HepG2 (cell line): ENCODE results near the gene ZNF30. TPM values are rescaled to one million over a fixed set of nuclear protein-coding genes. Genes with fewer than 3 reads are reported as not detected.

Experiments used
- ATAC-seq: fragments of 200-7000 bp; cut with Tn5 transposase; 3 replicates; pipeline ENCODE4 v1.9.1; 2020; ENCODE audit warnings: mild to moderate bottlenecking, moderate library complexity
- BruUV-seq: library from RNA; stranded (reverse); fragments of 400-500 nt; replicated peaks from 2 replicates; lab custom pipeline; 2021; lab: Mats Ljungman, UMichigan
- CTCF ChIA-PET: fragments of 300-600 bp; formaldehyde crosslinking; extraction: SDS; loops from one replicate; lab custom pipeline; 2021; ENCODE audit warnings: low total read pairs, inconsistent platforms, low intra/inter-chr PET ratio; lab: Yijun Ruan, JAX
- POLR2A ChIA-PET: fragments of 350-600 bp; sonication (Branson Sonifier 250); formaldehyde crosslinking; loops from one replicate; lab custom pipeline; 2020; ENCODE audit warnings: antibody characterized with exemption, inconsistent platforms; lab: Yijun Ruan, JAX
- DNase-seq: peaks from one replicate; pipeline ENCODE4 v3.0.0-alpha.2; 2015; ENCODE audit warnings: low spot score
- FAIRE-seq: peaks from 3 replicates; lab custom pipeline; 2011; peaks lifted over from hg19 to GRCh38; lab: Jason Lieb, UNC
- H2AFZ ChIP-seq: one replicate; pipeline ENCODE4 v1.6.1; 2011; ENCODE audit warnings: low read length, inconsistent platforms
- H3K27ac ChIP-seq: fragments of 300-600 bp; 3 replicates; pipeline ENCODE4 v1.8.0; 2011; ENCODE audit warnings: mixed run types, mild to moderate bottlenecking, mixed read lengths, low read length, inconsistent platforms; ENCODE audit not compliant: insufficient read depth; ENCODE audit errors: extremely low read length
- H3K27me3 ChIP-seq, 2 experiments: fragments of 200-600 bp in 1 of 2; 2 replicates in 1 of 2; 3 replicates in 1 of 2; pipeline versions ENCODE4 v1.6.0 to v1.8.0; 2011; ENCODE audit warnings: low read length in 2 of 2, mild to moderate bottlenecking in 2 of 2, moderate library complexity in 2 of 2, inconsistent platforms in 1 of 2; ENCODE audit not compliant: insufficient read depth in 2 of 2, control insufficient read depth in 1 of 2
- H3K36me3 ChIP-seq, 2 experiments: fragments of 200-600 bp in 1 of 2; replicated peaks in 1 of 2; 2 replicates in 1 of 2; 3 replicates in 1 of 2; pipeline versions ENCODE4 v1.5.1 to v1.8.0; 2011; ENCODE audit warnings: low read length in 2 of 2, inconsistent platforms in 1 of 2; ENCODE audit not compliant: insufficient read depth in 2 of 2, control insufficient read depth in 1 of 2
- H3K4me1 ChIP-seq: 2 replicates; pipeline ENCODE4 v1.5.1; 2012; ENCODE audit warnings: low read length, inconsistent platforms; ENCODE audit not compliant: insufficient read depth
- H3K4me2 ChIP-seq: 2 replicates; pipeline ENCODE4 v1.6.0; 2011; ENCODE audit warnings: low read depth, low read length, inconsistent platforms
- H3K4me3 ChIP-seq, 3 experiments: fragments of 200-600 bp in 1 of 3; sonication (generic), shearing (Covaris generic) in 1 of 3; replicated peaks in 1 of 3; 2 replicates each; pipeline ENCODE4 v1.5.1; 2011 to 2016; ENCODE audit warnings: low read length in 3 of 3, inconsistent platforms in 2 of 3, low read depth in 2 of 3, mild to moderate bottlenecking in 2 of 3, control low read depth in 1 of 3, mixed read lengths in 1 of 3; ENCODE audit not compliant: insufficient read depth in 1 of 3
- H3K79me2 ChIP-seq: one replicate; pipeline ENCODE4 v1.6.1; 2011; ENCODE audit warnings: low read length, inconsistent platforms; ENCODE audit not compliant: insufficient read depth
- H3K9ac ChIP-seq: 2 replicates; pipeline ENCODE4 v1.6.0; 2011; ENCODE audit warnings: mild to moderate bottlenecking, low read depth, low read length, inconsistent platforms; ENCODE audit not compliant: insufficient read depth
- H3K9me3 ChIP-seq: 2 replicates; pipeline ENCODE4 v1.5.1; 2012; ENCODE audit warnings: mild to moderate bottlenecking, low read length
- H4K20me1 ChIP-seq: 2 replicates; pipeline ENCODE4 v1.6.0; 2011; ENCODE audit warnings: inconsistent platforms, mild to moderate bottlenecking, low read length, moderate library complexity; ENCODE audit not compliant: insufficient read depth
- ARHGAP35 ChIP-seq: sonication (generic); formaldehyde crosslinking; IDR thresholded peaks from 2 replicates; pipeline ENCODE4 v1.9.0; 2022; ENCODE audit warnings: mild to moderate bottlenecking, inconsistent platforms, moderate library complexity, missing genetic modification reagents, borderline replicate concordance
- CREB3 ChIP-seq: sonication (generic); formaldehyde crosslinking; IDR thresholded peaks from 2 replicates; pipeline ENCODE4 v1.5.0; 2020; ENCODE audit warnings: missing genetic modification reagents
- GATAD2A ChIP-seq: IDR thresholded peaks from 2 replicates; pipeline ENCODE4 v1.6.1; 2016
- HCFC1 ChIP-seq: fragments of 150-350 bp; IDR thresholded peaks from 2 replicates; pipeline ENCODE4 v1.6.1; 2014; ENCODE audit warnings: low read depth, low read length
- KIAA2018 ChIP-seq: sonication (generic); formaldehyde crosslinking; IDR thresholded peaks from 2 replicates; pipeline ENCODE4 v1.5.0; 2020; ENCODE audit warnings: mild to moderate bottlenecking, missing genetic modification reagents, borderline replicate concordance
- NRL ChIP-seq: sonication (generic); formaldehyde crosslinking; IDR thresholded peaks from 2 replicates; pipeline ENCODE4 v1.5.0; 2020; ENCODE audit warnings: missing genetic modification reagents, mild to moderate bottlenecking, moderate library complexity, borderline replicate concordance
- PITX1 ChIP-seq: sonication (generic); formaldehyde crosslinking; IDR thresholded peaks from 2 replicates; pipeline ENCODE4 v1.5.1; 2020; ENCODE audit warnings: mild to moderate bottlenecking, missing genetic modification reagents
- POLR2A ChIP-seq, 2 experiments: IDR thresholded peaks; 2 replicates each; pipeline ENCODE4 v1.6.1; 2011; ENCODE audit warnings: low read depth in 2 of 2, low read length in 2 of 2, mild to moderate bottlenecking in 1 of 2, moderate library complexity in 1 of 2; ENCODE audit not compliant: insufficient read depth in 1 of 2
- ZMAT5 ChIP-seq: sonication (generic); formaldehyde crosslinking; IDR thresholded peaks from 2 replicates; pipeline ENCODE4 v1.5.0; 2020; ENCODE audit warnings: mild to moderate bottlenecking, low read depth, missing genetic modification reagents, borderline replicate concordance
- ZNF576 ChIP-seq: sonication (generic); formaldehyde crosslinking; IDR thresholded peaks from 2 replicates; pipeline ENCODE4 v1.4.0; 2020; ENCODE audit warnings: mild to moderate bottlenecking, missing genetic modification reagents
- WGBS: methylation state at CpG from one replicate; pipeline ENCODE4 v1.1.6; 2017; ENCODE audit warnings: low lambda C conversion rate; 5-methylcytosine and 5-hydroxymethylcytosine counted together
- in situ Hi-C: cut with HindIII; loops from 2 replicates; pipeline ENCODE4 v1.10.0; 2017; ENCODE audit warnings: low pct_unique_long_range_greater_than_20kb; ENCODE audit not compliant: extremely low pct_ligation_motif_present
- intact Hi-C: fragments of 100-400 bp; cut with micrococcal nuclease; formaldehyde crosslinking; loops from one replicate; pipeline ENCODE4 v1.10.0; 2022; ENCODE audit not compliant: unreplicated experiment
- polyA plus RNA-seq, 8 experiments: library from polyadenylated mRNA; depleted of rRNA in 3 of 8; stranded (reverse) in 7 of 8; unstranded in 1 of 8; fragments of >200 nt; fragmentation: Illumina TruSeq in 4 of 8; extraction: Trizol in 4 of 8; gene quantifications; 2 replicates each; pipeline versions ENCODE4 v1.2.1 to v1.2.3, GENCODE V29; 2011 to 2016; ENCODE audit warnings: low read depth in 4 of 8, missing spikeins in 1 of 8, mixed read lengths in 1 of 8; ENCODE audit not compliant: insufficient read depth in 1 of 8
- total RNA-seq, 5 experiments: library from RNA; depleted of rRNA; stranded (reverse); fragments of >200 nt; fragmentation: Illumina TruSeq; extraction: Trizol; gene quantifications; 2 replicates each; pipeline ENCODE4 v1.2.3, GENCODE V29; 2016; ENCODE audit warnings: low read depth in 1 of 5

ZNF30 gene
- total and polyA plus RNA-seq, 2 of the 13 experiments (the other 11 are each of a cell fraction or from before 2014, with no cell fraction given), result 2.3 to 4.4 TPM

- no peaks in the 10 kb centered on the region for H3K36me3 ChIP-seq
- in situ Hi-C loops (no loop called here), intact Hi-C loops (no loop called here)
- H4K20me1 ChIP-seq, result no peaks in the 10 kb centered on the region
- BruUV-seq, result no TSS peak
- no peak overlapping the region for H3K9ac ChIP-seq
- CTCF ChIA-PET, result no interaction called here
- H3K79me2 ChIP-seq, result peaks cover 9% of the 10 kb centered on the region
- H2AFZ ChIP-seq, result no peak overlapping the region
- H3K4me2 ChIP-seq, result no peak overlapping the region
- 8% methylated on average over 6 of the region's 6 CpGs for WGBS
- peaks cover 1 to 39% of the 10 kb centered on the region in 2 experiments; a peak in 2 of 5 replicates for H3K27me3 ChIP-seq
- DNase-seq (no peak), ATAC-seq (no peak), FAIRE-seq (no peak)
- TF ChIP-seq ZNF576 (CRISPR knock-in tag), result no peak
- TF ChIP-seq CREB3 (CRISPR knock-in tag), result no peak
- no peak for TF ChIP-seq KIAA2018
- TF ChIP-seq GATAD2A, result no peak
- no peak for TF ChIP-seq ZMAT5 (CRISPR knock-in tag)
- TF ChIP-seq HCFC1, result no peak
- TF ChIP-seq NRL, result no peak
- TF ChIP-seq POLR2A (IDR thresholded peaks at IDR 0.05; ENCODE audit: insufficient read depth in 1 of 2, low read depth in 2 of 2, low read length in 2 of 2), result no peak
- TF ChIP-seq ARHGAP35 (CRISPR knock-in tag), result no peak
- no peak for TF ChIP-seq PITX1 (CRISPR knock-in tag)
- H3K4me1 ChIP-seq, result peaks cover 38% of the 10 kb centered on the region
- POLR2A ChIA-PET, result interaction anchor here (1.2 kb wide), 1 partner anchor 28 kb away, joined by 5 read pairs; no protein-coding TSS in a partner anchor
- no peak overlapping the region for H3K27ac ChIP-seq
- peaks cover 17% of the 10 kb centered on the region; the same call in 1 of the 2 replicates for H3K9me3 ChIP-seq
- H3K4me3 ChIP-seq, result no peak overlapping the region
Observed at GRCh38 chr19:34967551-34967950, 40.8 kb downstream of the ZNF30 start.
